Retinal pigment epithelial cell (primary cell): ENCODE data around the gene LIMD2.

ENCODE experiments used
- DNase-seq: peaks from one replicate; pipeline ENCODE4 v3.0.0-alpha.2; 2010; ENCODE audit warnings: low read depth
- H3K4me3 ChIP-seq: 2 replicates; pipeline ENCODE4 v1.5.1; 2011; ENCODE audit warnings: mild to moderate bottlenecking, low read length, control low read depth, moderate library complexity
- CTCF ChIP-seq: conservative IDR thresholded peaks from 2 replicates; pipeline ENCODE4 v1.5.1; 2011; ENCODE audit warnings: low read depth, low read length, control low read depth, inconsistent platforms

Gene LIMD2

GRCh38 chr17:63686138-63686685 lies 13.7 kb downstream of the LIMD2 start:
- TF ChIP-seq CTCF: no peak
- no peak overlapping the region for H3K4me3 ChIP-seq
- no peak for DNase-seq

GRCh38 chr17:63685578-63685977 lies 14.3 kb downstream of the LIMD2 start:
- no peak overlapping the region for H3K4me3 ChIP-seq
- no peak for DNase-seq
- no peak for TF ChIP-seq CTCF

GRCh38 chr17:63685041-63685440 lies 14.9 kb downstream of the LIMD2 start:
- DNase-seq: peak; percentile 32
- no peak for TF ChIP-seq CTCF

GRCh38 chr17:63682981-63683380 lies 16.9 kb downstream of the LIMD2 start:
- no peak for DNase-seq
- no peak for TF ChIP-seq CTCF

More at GRCh38 chr17:63685041-63685440, 14.9 kb downstream of the LIMD2 start:
- no peak overlapping the region for H3K4me3 ChIP-seq

GRCh38 chr17:63682441-63682840 lies 17.5 kb downstream of the LIMD2 start:
- no peak for DNase-seq
- no peak overlapping the region for H3K4me3 ChIP-seq
- no peak for TF ChIP-seq CTCF

More at GRCh38 chr17:63682981-63683380, 16.9 kb downstream of the LIMD2 start:
- no peak overlapping the region for H3K4me3 ChIP-seq

GRCh38 chr17:63681530-63681929 lies 18.4 kb downstream of the LIMD2 start:
- DNase-seq: no peak
- no peak for TF ChIP-seq CTCF
- H3K4me3 ChIP-seq: no peak overlapping the region

- TF ChIP-seq CTCF: no peak
- no peak for DNase-seq
- H3K4me3 ChIP-seq: no peak overlapping the region
Observed at GRCh38 chr17:63680700-63681099, 19.2 kb downstream of the LIMD2 start.
